GM12891 (cell line): ENCODE results near the gene TBC1D8.

Experiments
- DNase-seq: peaks from one replicate; pipeline ENCODE4 v3.0.0; 2011; ENCODE audit warnings: low spot score; ENCODE audit not compliant: insufficient read length
- FAIRE-seq: peaks from 2 replicates; lab custom pipeline; 2011; peaks lifted over from hg19 to GRCh38; lab: Jason Lieb, UNC
- PAX5 ChIP-seq: IDR thresholded peaks from 2 replicates; pipeline ENCODE4 v1.6.1; 2011; ENCODE audit warnings: low read length, moderate library complexity, mild to moderate bottlenecking; ENCODE audit not compliant: insufficient read depth, severe bottlenecking
- POLR2A ChIP-seq: IDR thresholded peaks from 2 replicates; pipeline ENCODE4 v1.6.1; 2011; ENCODE audit warnings: low read depth, low read length, control low read depth
- POLR2AphosphoS5 ChIP-seq: IDR thresholded peaks from 2 replicates; pipeline ENCODE4 v1.6.1; 2011; ENCODE audit warnings: low read depth, low read length, control low read depth
- POU2F2 ChIP-seq: IDR thresholded peaks from 2 replicates; pipeline ENCODE4 v1.6.1; 2011; ENCODE audit warnings: low read depth, mild to moderate bottlenecking, control low read depth, low read length, moderate library complexity
- SPI1 ChIP-seq: IDR thresholded peaks from 2 replicates; pipeline ENCODE4 v1.6.1; 2011; ENCODE audit warnings: low read depth, low read length, control low read depth
- TAF1 ChIP-seq: IDR thresholded peaks from 2 replicates; pipeline ENCODE4 v1.6.1; 2011; ENCODE audit warnings: low read depth, low read length, control low read depth

Gene TBC1D8

GRCh38 chr2:101080211-101081068, 70.7 kb downstream of the TBC1D8 start:
- DNase-seq (no peak), FAIRE-seq (no peak)
- TF ChIP-seq SPI1 (no peak), POU2F2 (no peak), PAX5 (no peak), POLR2A (no peak)

DNA sequence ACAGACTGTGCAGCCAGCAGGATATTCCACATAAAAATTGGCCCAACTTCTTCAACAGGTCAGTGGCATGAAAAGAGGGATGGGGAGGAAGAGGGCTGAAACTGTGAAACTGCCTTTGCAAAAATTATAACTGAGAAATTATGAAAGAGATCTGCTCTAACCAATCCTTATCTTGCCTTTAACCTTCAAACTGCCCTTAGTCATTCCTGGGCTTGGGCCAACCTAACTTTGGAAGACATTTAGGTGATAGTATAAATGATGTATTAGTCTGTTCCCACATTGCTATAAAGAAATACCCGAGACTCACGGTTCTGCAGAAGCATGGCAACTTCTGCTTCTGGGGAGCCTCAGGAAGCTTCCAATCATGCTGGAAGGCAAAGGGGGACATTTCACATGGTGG, 74.6 kb downstream of the TBC1D8 start:
- FAIRE-seq (no peak), DNase-seq (no peak)
- TF ChIP-seq SPI1 (no peak), POLR2AphosphoS5 (no peak)

DNA sequence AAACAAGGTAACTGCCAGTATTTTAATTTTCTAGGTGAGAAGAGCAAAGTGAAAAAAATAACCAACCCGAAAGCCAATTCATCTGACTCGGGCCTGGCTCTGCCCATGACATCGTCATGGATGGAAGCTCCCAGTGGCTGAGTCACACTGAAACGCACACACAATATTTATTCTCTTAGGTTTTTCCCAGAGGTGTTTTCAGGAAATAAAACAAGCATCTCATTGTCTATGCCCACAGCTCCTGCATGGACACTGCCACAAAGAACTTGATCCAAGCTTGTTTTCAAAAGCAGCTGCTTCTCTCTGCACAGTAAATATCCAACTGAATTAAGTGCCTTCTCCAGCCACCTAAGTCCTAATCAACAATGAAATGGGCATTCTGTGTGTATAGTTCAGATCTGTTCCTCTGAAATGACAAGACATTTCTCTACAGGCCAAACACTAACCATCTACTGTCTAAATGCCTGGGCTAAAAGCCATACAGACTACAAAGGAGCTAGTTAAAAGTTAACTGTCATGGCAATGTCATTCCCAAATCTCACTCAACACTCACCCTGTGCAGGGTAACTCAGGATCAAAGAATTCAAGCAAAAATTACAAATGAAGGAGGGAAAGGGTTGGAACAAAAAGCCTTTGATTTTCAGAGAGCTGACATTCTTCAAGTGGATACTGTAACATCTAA, 86.2 kb downstream of the TBC1D8 start:
- FAIRE-seq (peak; percentile 58), DNase-seq (no peak)
- peak; percentile 90 for TF ChIP-seq PAX5
- no peak for TF ChIP-seq SPI1

- DNase-seq (no peak), FAIRE-seq (no peak)
- TF ChIP-seq POLR2A (no peak), PAX5 (no peak), TAF1 (no peak), POLR2AphosphoS5 (no peak), SPI1 (no peak), POU2F2 (no peak)
These were observed 86.7 kb downstream of the TBC1D8 start for GRCh38 chr2:101064505-101064867.

- FAIRE-seq (peak; percentile 43), DNase-seq (no peak)
- TF ChIP-seq SPI1 (no peak), TAF1 (no peak), POLR2AphosphoS5 (no peak), POLR2A (no peak), PAX5 (no peak), POU2F2 (no peak)
These were observed 87.1 kb downstream of the TBC1D8 start for GRCh38 chr2:101064125-101064502.

DNA sequence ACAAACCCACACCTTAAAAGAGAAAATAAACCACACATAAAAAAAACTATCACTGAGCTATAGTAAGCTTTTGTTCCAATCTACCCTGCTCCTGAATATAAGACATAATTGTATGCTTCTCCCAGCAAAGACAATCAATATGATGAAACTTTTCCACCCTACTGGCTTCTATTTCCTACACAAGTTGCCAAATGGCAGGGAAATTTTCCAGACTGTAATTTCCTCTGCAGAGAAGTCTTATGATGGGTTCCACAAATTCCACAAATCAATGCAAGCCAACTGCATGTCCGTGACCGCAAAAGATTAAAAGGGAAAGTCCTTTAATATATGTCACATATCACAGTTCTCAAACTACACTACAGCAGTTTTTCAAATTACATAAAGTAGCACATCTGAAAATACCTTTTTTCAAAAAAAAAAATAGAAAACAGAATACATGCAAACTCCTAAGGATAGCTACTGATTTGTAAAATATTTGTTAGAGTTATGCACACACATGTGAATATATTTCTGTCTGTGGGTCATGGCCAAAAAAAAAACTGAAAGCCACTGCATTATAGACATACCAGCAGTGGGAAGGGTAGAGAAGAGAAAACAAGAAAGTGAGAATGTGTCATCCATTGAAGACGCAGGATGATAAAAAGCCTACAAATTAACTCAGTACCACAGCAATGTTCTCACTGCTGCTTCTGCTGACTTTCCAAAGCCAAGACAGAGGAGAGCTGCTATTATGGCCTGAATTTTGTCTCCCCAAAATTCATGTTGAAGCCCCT, 87.6 kb downstream of the TBC1D8 start:
- DNase-seq (no peak), FAIRE-seq (peak; percentile 23)
- no peak for TF ChIP-seq SPI1
- TF ChIP-seq PAX5 = no peak
- TF ChIP-seq TAF1 = no peak
- no peak for TF ChIP-seq POLR2AphosphoS5
- no peak for TF ChIP-seq POU2F2

- TF ChIP-seq SPI1 = no peak
- TF ChIP-seq PAX5 = no peak
- TF ChIP-seq POLR2AphosphoS5 = no peak
- TF ChIP-seq POU2F2 = no peak
- TF ChIP-seq TAF1 = no peak
- no peak for TF ChIP-seq POLR2A
- FAIRE-seq (no peak), DNase-seq (no peak)
These were observed 92.8 kb downstream of the TBC1D8 start for GRCh38 chr2:101058386-101058785.

DNA sequence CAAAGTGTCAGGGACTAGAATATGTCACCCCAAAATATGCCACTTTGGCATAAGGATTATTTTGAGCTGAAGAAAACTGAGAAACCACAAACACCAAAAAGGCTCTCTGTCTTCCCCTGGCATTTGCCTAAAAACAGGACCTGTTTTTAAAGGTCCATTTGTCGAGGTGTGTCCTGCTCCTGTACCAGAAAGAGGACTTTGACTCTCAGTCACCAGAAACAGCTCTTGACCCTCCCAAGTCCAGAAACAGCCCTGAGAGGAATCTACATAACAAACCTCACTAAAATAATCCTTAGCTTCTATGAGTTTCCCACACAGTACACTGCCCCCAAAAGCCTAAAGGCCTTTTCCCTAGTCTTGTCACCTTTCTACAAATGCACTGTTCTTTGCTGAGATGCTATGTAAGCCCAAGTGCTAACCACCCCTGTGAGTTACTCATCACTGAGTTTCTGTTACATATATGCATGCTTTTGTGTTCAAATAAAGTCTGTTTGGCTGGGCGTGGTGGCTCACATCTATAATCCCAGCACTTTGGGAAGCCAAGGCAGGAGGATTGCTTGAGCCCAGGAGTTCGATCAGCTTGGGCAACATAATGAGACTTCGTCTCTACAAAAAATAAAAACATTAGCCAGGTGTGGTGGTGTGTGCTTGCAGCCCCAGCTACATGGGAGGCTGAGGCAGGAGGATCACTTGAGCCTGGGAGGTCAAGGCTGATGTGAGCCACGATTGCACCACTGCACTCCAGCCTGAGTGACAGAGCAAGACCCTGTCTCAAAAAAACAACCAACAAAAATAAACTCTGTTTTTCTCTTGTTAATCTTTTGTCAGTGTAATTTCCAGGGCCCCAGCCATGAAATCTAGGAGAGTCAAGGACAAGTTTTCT, 93.9 kb downstream of the TBC1D8 start:
- no peak for DNase-seq
- FAIRE-seq = no peak
- TF ChIP-seq POLR2A = no peak
- TF ChIP-seq POU2F2 = no peak
- TF ChIP-seq POLR2AphosphoS5 = no peak
- no peak for TF ChIP-seq PAX5
- TF ChIP-seq SPI1 = no peak
- TF ChIP-seq TAF1 = no peak

- no peak for TF ChIP-seq POLR2A
- TF ChIP-seq SPI1 = no peak
- TF ChIP-seq POLR2AphosphoS5 = no peak
- no peak for TF ChIP-seq TAF1
- TF ChIP-seq POU2F2 = no peak
- no peak for TF ChIP-seq PAX5
- DNase-seq = no peak
These were observed 98.1 kb downstream of the TBC1D8 start for GRCh38 chr2:101053117-101053516.

More at GRCh38 chr2:101053117-101053516, 98.1 kb downstream of the TBC1D8 start:
- FAIRE-seq = no peak
